NCI-H1092 (cell line): ENCODE data around the gene CAMK1D.
"Not testable (repeated sequence)": the region's sequence is repeated elsewhere in the genome, so short reads cannot be mapped to it uniquely, and the experiment has no call there.

Experiments used
- DNase-seq: peaks from one replicate; lab custom pipeline; 2025; lab: John Stamatoyannopoulos, UW

Gene CAMK1D

GRCh38 chr10:12797471-12798262 lies 448.3 kb downstream of the CAMK1D start:
- no peak for DNase-seq

- DNase-seq, result no peak
These were observed 449.8 kb downstream of the CAMK1D start for GRCh38 chr10:12799144-12799543.

GRCh38 chr10:12799714-12800113 lies 450.4 kb downstream of the CAMK1D start:
- DNase-seq, result no peak

GRCh38 chr10:12800302-12800701 lies 451.0 kb downstream of the CAMK1D start:
- no peak for DNase-seq

- DNase-seq, result no peak
These were observed 452.1 kb downstream of the CAMK1D start for GRCh38 chr10:12801214-12802087.

GRCh38 chr10:12803776-12804175 lies 454.4 kb downstream of the CAMK1D start:
- DNase-seq, result no peak

- DNase-seq, result no peak
These were observed 457.1 kb downstream of the CAMK1D start for GRCh38 chr10:12806228-12807095.

- no peak for DNase-seq
These were observed 457.9 kb downstream of the CAMK1D start for GRCh38 chr10:12807096-12807755.

- DNase-seq, result no peak
These were observed 458.8 kb downstream of the CAMK1D start for GRCh38 chr10:12808014-12808613.

DNA sequence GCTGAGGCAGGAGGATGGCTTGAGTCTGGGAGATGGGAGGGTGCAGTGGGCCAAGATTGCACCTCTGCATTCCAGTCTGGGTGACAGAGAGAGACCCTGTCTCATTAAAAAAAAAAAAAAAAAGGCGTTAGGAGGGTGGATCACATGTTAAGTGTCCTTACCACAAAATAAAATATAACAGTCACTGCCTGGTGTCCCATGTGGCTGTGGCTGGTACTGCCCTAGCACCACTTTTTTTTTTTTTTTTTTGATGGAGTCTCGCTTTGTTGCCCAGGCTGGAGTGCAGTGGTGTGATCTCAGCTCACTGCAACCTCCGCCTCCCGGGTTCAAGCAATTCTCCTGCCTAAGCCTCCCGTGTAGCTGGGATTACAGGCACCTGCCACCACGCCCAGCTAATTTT lies 460.7 kb downstream of the CAMK1D start:
- DNase-seq, result not testable (repeated sequence)

DNA sequence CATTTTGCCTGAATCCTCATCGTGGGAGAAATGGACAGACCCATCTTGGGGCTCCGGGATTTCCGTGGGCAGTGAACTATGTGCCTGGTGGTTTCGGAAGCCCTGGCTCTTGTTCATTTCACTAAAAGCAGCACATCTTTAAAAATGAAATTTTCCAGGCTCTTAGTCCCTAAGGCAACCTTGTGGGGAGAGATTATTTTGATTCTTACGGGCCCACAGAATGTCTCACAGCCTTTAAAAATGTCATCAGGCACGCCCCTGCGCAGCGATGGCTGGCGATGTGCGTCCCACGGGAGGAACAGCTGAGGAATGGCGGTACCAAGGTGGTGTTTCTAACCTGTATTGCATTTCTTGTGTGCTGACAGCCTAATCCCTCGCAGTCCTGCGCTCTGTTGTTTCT lies 462.5 kb downstream of the CAMK1D start:
- DNase-seq, result no peak

DNA sequence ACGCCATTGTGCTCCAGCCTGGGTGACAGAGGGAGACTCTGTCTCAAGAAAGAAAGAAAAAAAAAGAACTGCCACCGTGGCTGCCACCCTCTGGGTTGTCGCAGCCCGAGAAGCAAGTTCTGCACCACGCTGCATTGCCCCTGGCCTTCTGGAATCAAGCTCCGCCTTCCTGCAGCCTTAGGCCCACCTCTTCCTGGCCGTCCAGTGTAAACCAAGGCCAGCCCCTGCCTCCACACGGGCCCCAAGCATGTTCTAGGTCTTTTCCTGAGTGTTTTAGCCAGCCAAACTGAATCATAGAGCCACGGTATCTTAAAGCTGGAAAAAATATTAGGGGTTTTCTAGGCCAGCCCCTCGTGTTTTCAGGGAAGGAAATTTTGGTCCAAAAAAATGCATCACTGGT lies 463.2 kb downstream of the CAMK1D start:
- no peak for DNase-seq

DNA sequence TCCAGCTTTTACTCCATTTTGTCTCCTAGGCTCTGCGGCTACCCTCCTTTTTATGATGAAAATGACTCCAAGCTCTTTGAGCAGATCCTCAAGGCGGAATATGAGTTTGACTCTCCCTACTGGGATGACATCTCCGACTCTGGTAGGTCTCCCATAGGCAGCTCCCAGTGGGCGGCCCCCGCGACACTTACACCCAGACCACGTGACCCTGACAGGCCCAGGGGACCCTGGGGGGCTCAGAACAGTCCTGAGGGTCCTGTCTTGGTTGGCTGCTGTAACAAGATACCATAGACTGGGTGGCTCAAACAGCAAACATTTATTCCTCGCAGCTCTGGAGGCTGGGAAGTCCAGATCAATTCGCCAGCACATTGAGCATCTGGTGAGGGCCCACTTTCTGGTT lies 464.8 kb downstream of the CAMK1D start:
- no peak for DNase-seq

DNA sequence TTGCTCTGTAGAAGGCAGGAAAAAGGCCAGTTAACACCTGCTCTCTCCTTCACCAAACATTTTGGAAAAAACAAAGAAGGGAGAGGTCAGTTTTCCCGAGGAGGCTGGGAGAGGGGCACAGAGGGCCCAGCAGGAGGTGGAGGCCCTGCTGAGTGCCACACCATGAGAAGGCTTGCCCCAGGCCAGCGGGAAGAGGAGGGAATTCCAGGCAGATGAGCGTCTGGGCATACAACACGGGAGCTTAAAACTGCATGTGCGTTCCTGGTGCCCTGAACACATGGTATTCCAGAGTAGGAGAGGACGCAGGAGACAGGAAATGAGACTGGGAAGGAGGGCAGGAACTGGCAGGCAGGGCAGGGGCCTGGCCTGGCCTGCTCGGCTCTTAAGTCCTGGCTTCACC lies 469.7 kb downstream of the CAMK1D start:
- no peak for DNase-seq

- DNase-seq, result no peak
These were observed 470.3 kb downstream of the CAMK1D start for GRCh38 chr10:12819656-12820055.

GRCh38 chr10:12822126-12822892 lies 473.0 kb downstream of the CAMK1D start:
- no peak for DNase-seq

- DNase-seq, result no peak
These were observed 473.5 kb downstream of the CAMK1D start for GRCh38 chr10:12822893-12823170.

DNA sequence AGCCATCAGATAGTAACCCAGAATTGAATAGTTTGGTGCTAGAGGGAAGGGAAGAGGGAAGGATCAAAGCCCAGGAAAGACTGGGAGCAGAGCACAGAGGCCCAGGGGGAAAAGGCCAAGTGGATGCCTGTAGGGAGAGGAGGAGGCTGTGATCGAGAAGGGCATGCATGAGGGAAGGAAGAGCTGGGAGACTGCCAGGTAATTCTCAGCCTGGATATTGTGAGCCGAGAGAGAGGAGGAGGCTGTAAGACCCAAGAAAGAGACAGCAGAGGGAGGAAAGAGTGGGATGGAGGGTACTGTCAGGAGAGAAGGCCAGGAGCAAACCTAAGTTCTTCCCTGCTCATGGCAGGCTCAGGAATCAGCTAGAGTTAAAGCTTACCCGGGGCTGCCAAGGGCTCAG lies 474.0 kb downstream of the CAMK1D start:
- no peak for DNase-seq

DNA sequence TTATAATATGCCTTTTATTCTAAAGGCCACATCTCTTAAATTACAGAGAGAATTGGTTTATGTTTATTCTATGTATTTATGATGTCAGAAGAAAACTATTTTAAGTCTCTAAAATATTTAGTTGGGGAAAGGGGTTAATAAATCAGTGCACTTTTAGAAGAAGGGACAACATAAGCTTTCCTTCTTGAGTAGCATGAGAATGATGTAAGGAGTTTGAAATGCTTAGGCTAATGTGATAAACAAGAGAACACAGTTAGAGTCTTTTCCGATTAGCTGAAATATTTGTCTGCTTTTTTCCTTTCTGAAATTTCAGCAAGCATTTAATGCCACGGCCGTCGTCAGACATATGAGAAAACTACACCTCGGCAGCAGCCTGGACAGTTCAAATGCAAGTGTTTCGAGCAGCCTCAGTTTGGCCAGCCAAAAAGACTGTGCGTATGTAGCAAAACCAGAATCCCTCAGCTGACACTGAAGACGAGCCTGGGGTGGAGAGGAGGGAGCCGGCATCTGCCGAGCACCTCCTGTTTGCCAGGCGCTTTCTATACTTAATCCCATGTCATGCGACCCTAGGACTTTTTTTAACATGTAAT lies 476.0 kb downstream of the CAMK1D start:
- DNase-seq, result no peak

DNA sequence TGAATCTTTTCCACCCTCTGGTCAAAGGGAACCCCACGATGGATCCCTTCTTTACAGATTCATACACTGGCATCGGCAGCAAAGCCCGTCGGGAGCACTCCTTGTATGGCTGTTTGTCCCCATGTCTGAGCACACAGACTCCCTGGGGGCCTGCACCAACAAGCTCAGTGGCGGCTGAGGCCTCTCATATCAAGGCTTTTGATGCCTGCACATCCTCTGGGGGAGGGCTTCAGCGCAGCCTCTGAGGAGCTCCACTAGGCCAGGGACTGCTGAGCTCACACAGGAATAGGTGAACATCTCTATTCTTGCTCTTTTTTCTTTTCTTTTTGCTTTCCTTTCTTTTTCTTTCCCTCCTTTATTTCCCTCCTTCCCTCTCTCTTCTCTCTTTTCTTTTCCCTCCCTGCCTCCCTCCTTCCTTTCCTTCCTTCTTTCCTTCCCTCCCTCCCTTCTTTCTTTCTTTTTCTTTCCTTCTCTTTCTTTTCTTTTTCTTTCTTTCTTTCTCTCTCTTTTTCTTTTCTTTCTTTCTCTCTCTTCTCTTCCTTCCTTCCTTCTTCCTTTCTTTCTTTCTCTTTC lies 477.5 kb downstream of the CAMK1D start:
- DNase-seq, result no peak
